NCI-H2107 (cell line): ENCODE measurements around the gene CXCR5.

Experiments used
- DNase-seq: peaks from one replicate; lab custom pipeline; 2025; lab: John Stamatoyannopoulos, UW

Gene CXCR5

GRCh38 chr11:118928101-118928869, 44.6 kb downstream of the CXCR5 start:
- DNase-seq, result peak; percentile 77

GRCh38 chr11:118928870-118929500, 45.3 kb downstream of the CXCR5 start:
- DNase-seq, result no peak

GRCh38 chr11:118929501-118930093, 45.9 kb downstream of the CXCR5 start:
- peak; percentile 45 for DNase-seq

GRCh38 chr11:118930094-118930712, 46.5 kb downstream of the CXCR5 start:
- peak; percentile 75 for DNase-seq

GRCh38 chr11:118931571-118931970, 47.9 kb downstream of the CXCR5 start:
- no peak for DNase-seq

- DNase-seq, result no peak
Observed at GRCh38 chr11:118933486-118933885, 49.8 kb downstream of the CXCR5 start.

GRCh38 chr11:118935376-118935775, 51.7 kb downstream of the CXCR5 start:
- no peak for DNase-seq

- no peak for DNase-seq
Observed at GRCh38 chr11:118938491-118939403, 55.1 kb downstream of the CXCR5 start.

GRCh38 chr11:118939404-118939915, 55.8 kb downstream of the CXCR5 start:
- DNase-seq, result no peak

GRCh38 chr11:118939953-118940598, 56.4 kb downstream of the CXCR5 start:
- no peak for DNase-seq

- DNase-seq, result no peak
Observed at GRCh38 chr11:118947091-118947490, 63.4 kb downstream of the CXCR5 start.
